Endothelial cell of umbilical vein (primary cell): ENCODE data around the gene ACIN1. TPM values are rescaled to one million over a fixed set of nuclear protein-coding genes. Genes with fewer than 3 reads are reported as not detected.

ENCODE experiments used
- BruUV-seq: library from RNA; stranded (reverse); fragments of 400-500 nt; replicated peaks from 2 replicates; lab custom pipeline; 2021; lab: Mats Ljungman, UMichigan
- CTCF ChIA-PET: fragments of 300-600, 350-600 bp; sonication (Branson Sonifier 250); formaldehyde crosslinking; loops from one replicate; lab custom pipeline; 2021; ENCODE audit warnings: antibody characterized with exemption, inconsistent platforms; lab: Charles Lee
- POLR2A ChIA-PET: fragments of 300-600, 350-600 bp; sonication (Branson Sonifier 250); formaldehyde crosslinking; loops from one replicate; lab custom pipeline; 2021; ENCODE audit warnings: antibody characterized with exemption, inconsistent platforms; lab: Charles Lee
- DNase-seq: peaks from one replicate; pipeline ENCODE4 v3.0.0-alpha.2; 2011; ENCODE audit warnings: low read depth, low spot score
- FAIRE-seq: peaks from 2 replicates; lab custom pipeline; 2011; peaks lifted over from hg19 to GRCh38; lab: Jason Lieb, UNC
- H2AFZ ChIP-seq: 2 replicates; pipeline ENCODE4 v1.6.0; 2012; ENCODE audit warnings: low read depth, low read length, control low read depth, inconsistent platforms
- H3K27ac ChIP-seq: 2 replicates; pipeline ENCODE4 v1.5.1; 2011; ENCODE audit warnings: low read depth, mild to moderate bottlenecking, control low read depth, low read length, moderate library complexity; ENCODE audit not compliant: insufficient read depth
- H3K27me3 ChIP-seq, 2 experiments: 2 replicates each; pipeline versions ENCODE4 v1.6.0 to v1.6.1; 2011; ENCODE audit warnings: low read length in 2 of 2, mixed read lengths in 1 of 2; ENCODE audit not compliant: control insufficient read depth in 2 of 2, insufficient read depth in 2 of 2
- H3K36me3 ChIP-seq, 2 experiments: 2 replicates in 1 of 2; 3 replicates in 1 of 2; pipeline ENCODE4 v1.5.1; 2011; ENCODE audit warnings: low read length in 2 of 2, mild to moderate bottlenecking in 1 of 2, moderate library complexity in 1 of 2; ENCODE audit not compliant: control insufficient read depth in 2 of 2, insufficient read depth in 2 of 2; ENCODE audit errors: extremely low read depth in 1 of 2
- H3K4me1 ChIP-seq: 3 replicates; pipeline ENCODE4 v1.5.1; 2011; ENCODE audit warnings: mild to moderate bottlenecking, low read length; ENCODE audit not compliant: control insufficient read depth, insufficient read depth; ENCODE audit errors: extremely low read depth
- H3K4me2 ChIP-seq: 2 replicates; pipeline ENCODE4 v1.6.1; 2011; ENCODE audit warnings: low read length, control low read depth, mixed read lengths; ENCODE audit not compliant: insufficient read depth
- H3K4me3 ChIP-seq, 3 experiments: fragments of 200-600 bp in 1 of 3; sonication (generic), shearing (Covaris generic) in 1 of 3; replicated peaks in 1 of 3; 2 replicates each; pipeline ENCODE4 v1.5.1; 2011 to 2016; ENCODE audit warnings: control low read depth in 3 of 3, low read length in 3 of 3, mild to moderate bottlenecking in 2 of 3, inconsistent platforms in 1 of 3, low read depth in 1 of 3, moderate library complexity in 1 of 3; ENCODE audit not compliant: insufficient read depth in 1 of 3
- H3K79me2 ChIP-seq: 2 replicates; pipeline ENCODE4 v1.6.0; 2012; ENCODE audit warnings: low read length, inconsistent platforms; ENCODE audit not compliant: control insufficient read depth, insufficient read depth
- H3K9ac ChIP-seq: replicated peaks from 2 replicates; pipeline ENCODE3; 2011; ENCODE audit warnings: low read length, control low read depth; ENCODE audit not compliant: insufficient read depth; ENCODE audit errors: extremely low read depth
- H3K9me1 ChIP-seq: replicated peaks from 3 replicates; pipeline ENCODE4 v1.6.0; 2011; ENCODE audit warnings: mild to moderate bottlenecking, low read length; ENCODE audit not compliant: control insufficient read depth, insufficient read depth; ENCODE audit errors: extremely low read depth
- H3K9me3 ChIP-seq: replicated peaks from 2 replicates; pipeline ENCODE4 v1.5.1; 2012; ENCODE audit warnings: low read length, inconsistent platforms; ENCODE audit not compliant: control insufficient read depth, insufficient read depth
- H4K20me1 ChIP-seq: replicated peaks from 2 replicates; pipeline ENCODE3; 2011; ENCODE audit warnings: mild to moderate bottlenecking, low read length; ENCODE audit not compliant: control insufficient read depth, insufficient read depth; ENCODE audit errors: extremely low read depth
- EZH2 ChIP-seq: IDR thresholded peaks from 2 replicates; pipeline ENCODE4 v1.6.1; 2012; ENCODE audit warnings: borderline replicate concordance, low read depth, mild to moderate bottlenecking, moderate library complexity, low read length, inconsistent platforms; ENCODE audit not compliant: severe bottlenecking
- FOS ChIP-seq: IDR thresholded peaks from 2 replicates; pipeline ENCODE4 v1.6.1; 2011; ENCODE audit warnings: mild to moderate bottlenecking, low read length, moderate library complexity, borderline replicate concordance; ENCODE audit not compliant: insufficient read depth
- GATA2 ChIP-seq: IDR thresholded peaks from 2 replicates; pipeline ENCODE4 v1.7.0; 2011; ENCODE audit warnings: low read depth, mild to moderate bottlenecking, moderate library complexity, mixed read lengths, low read length; ENCODE audit not compliant: insufficient read length, insufficient read depth
- JUN ChIP-seq: IDR thresholded peaks from 2 replicates; pipeline ENCODE4 v1.6.1; 2011; ENCODE audit warnings: borderline replicate concordance, low read depth; ENCODE audit not compliant: insufficient read length, insufficient read depth
- MYC ChIP-seq: IDR thresholded peaks from one replicate; pipeline ENCODE4 v1.6.1; 2011; ENCODE audit warnings: mild to moderate bottlenecking, low read depth, low read length
- POLR2A ChIP-seq: IDR thresholded peaks from 2 replicates; pipeline ENCODE4 v1.6.1; 2012; ENCODE audit warnings: low read depth, mild to moderate bottlenecking, control low read depth, low read length
- POLR2AphosphoS5 ChIP-seq: IDR thresholded peaks from 2 replicates; pipeline ENCODE4 v1.6.1; 2012; ENCODE audit warnings: low read depth, mild to moderate bottlenecking, control low read depth, low read length, moderate library complexity; ENCODE audit not compliant: insufficient read depth
- dilution Hi-C: fragments of 300-500 bp; cut with MboI; formaldehyde crosslinking; loops from one replicate; pipeline ENCODE4 v1.15.0; 2019; ENCODE audit warnings: low sequenced_read_pairs; ENCODE audit not compliant: extremely low pct_ligation_motif_present
- intact Hi-C: fragments of 100-400 bp; cut with micrococcal nuclease; formaldehyde crosslinking; loops from one replicate; pipeline ENCODE4 v1.10.0; 2022
- polyA plus RNA-seq, 4 experiments: library from polyadenylated mRNA; depleted of rRNA in 3 of 4; stranded (reverse) in 3 of 4; unstranded in 1 of 4; fragments of >200 nt; gene quantifications; 2 replicates each; pipeline versions ENCODE4 v1.2.1 to v1.2.3, GENCODE V29; 2011 to 2012; ENCODE audit warnings: missing spikeins in 1 of 4
- total RNA-seq: library from RNA; stranded (reverse); gene quantifications from 2 replicates; pipeline ENCODE4 v1.2.3, GENCODE V29; 2021
- TF ChIP-seq, protein P1 (sequence below), 2 donors: IDR thresholded peaks; 1 replicate in 1 of 2; 2 replicates in 1 of 2; pipeline ENCODE4 v1.5.1; 2011; ENCODE audit warnings: low read length in 2 of 2, mild to moderate bottlenecking in 2 of 2, moderate library complexity in 2 of 2, control low read depth in 1 of 2, inconsistent platforms in 1 of 2, low read depth in 1 of 2; ENCODE audit not compliant: insufficient read depth in 1 of 2; ENCODE audit errors: extremely low read depth in 1 of 2
- TF ChIP-seq, protein P2 (sequence below): IDR thresholded peaks from 2 replicates; pipeline ENCODE4 v1.6.1; 2011; ENCODE audit not compliant: insufficient read depth, insufficient read length

Gene ACIN1
- total and polyA plus RNA-seq, 2 donors (not counting 3 experiments of a cell fraction or from before 2014, with no cell fraction given), result 146 to 240 TPM

DNA sequence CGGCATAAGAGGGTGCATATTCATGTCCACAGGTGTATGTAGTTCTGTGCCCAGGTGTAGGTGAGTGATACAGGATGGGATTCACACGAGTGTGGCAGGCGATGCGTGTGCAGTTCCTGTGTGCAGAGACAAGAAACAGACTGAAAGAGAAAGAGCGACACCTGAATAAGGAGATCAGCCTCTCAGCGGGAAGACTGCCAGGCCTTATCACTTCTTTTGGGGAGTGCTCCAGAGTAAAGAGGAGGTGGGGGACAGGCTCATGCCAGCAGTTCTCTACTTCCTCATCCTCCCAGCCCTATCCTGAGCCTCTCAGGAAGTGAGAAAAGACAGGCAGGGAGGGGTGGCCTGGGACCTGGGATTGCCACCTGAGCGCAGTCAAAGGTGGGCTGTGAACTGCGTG, 50.1 kb downstream of the ACIN1 start:
- CTCF ChIA-PET, result interaction anchor here (1.0 to 3.0 kb wide), 3 partner anchors 13 to 58 kb away, joined by 4 to 25 read pairs (median 4); partner anchors contain the start of gene CDH24
- FAIRE-seq, result no peak

More for the DNA sequence above, 50.1 kb downstream of the ACIN1 start:
- no peaks in the 10 kb centered on the region for H3K9me1 ChIP-seq
- peaks cover 41% of the 10 kb centered on the region for H3K4me1 ChIP-seq
- no TSS peak for BruUV-seq
- H2AFZ ChIP-seq, result no peak overlapping the region
- intact Hi-C loops (no loop called here), dilution Hi-C loops (no loop called here)
- no peaks in the 10 kb centered on the region for H3K79me2 ChIP-seq
- no peaks in the 10 kb centered on the region for H3K9me3 ChIP-seq
- no peak for DNase-seq
- no peak overlapping the region for H3K4me3 ChIP-seq
- TF ChIP-seq EZH2 (no peak), MYC (no peak), JUN (no peak), POLR2A (no peak), FOS (no peak), POLR2AphosphoS5 (no peak), GATA2 (no peak)
- TF ChIP-seq, protein P1, sequence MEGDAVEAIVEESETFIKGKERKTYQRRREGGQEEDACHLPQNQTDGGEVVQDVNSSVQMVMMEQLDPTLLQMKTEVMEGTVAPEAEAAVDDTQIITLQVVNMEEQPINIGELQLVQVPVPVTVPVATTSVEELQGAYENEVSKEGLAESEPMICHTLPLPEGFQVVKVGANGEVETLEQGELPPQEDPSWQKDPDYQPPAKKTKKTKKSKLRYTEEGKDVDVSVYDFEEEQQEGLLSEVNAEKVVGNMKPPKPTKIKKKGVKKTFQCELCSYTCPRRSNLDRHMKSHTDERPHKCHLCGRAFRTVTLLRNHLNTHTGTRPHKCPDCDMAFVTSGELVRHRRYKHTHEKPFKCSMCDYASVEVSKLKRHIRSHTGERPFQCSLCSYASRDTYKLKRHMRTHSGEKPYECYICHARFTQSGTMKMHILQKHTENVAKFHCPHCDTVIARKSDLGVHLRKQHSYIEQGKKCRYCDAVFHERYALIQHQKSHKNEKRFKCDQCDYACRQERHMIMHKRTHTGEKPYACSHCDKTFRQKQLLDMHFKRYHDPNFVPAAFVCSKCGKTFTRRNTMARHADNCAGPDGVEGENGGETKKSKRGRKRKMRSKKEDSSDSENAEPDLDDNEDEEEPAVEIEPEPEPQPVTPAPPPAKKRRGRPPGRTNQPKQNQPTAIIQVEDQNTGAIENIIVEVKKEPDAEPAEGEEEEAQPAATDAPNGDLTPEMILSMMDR (IDR thresholded peaks at IDR 0.05; ENCODE audit: extremely low read depth in 1 of 2, insufficient read depth in 1 of 2, low read depth in 1 of 2, low read length in 2 of 2), result no peak
- TF ChIP-seq, protein P2, sequence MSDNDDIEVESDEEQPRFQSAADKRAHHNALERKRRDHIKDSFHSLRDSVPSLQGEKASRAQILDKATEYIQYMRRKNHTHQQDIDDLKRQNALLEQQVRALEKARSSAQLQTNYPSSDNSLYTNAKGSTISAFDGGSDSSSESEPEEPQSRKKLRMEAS, result no peak
- no peaks in the 10 kb centered on the region for H3K27me3 ChIP-seq
- peak overlapping the region; percentile 50 for H3K27ac ChIP-seq
- H3K4me2 ChIP-seq, result no peak overlapping the region
- H3K36me3 ChIP-seq, result peaks cover 0 to 4% of the 10 kb centered on the region in 2 experiments
- no peaks in the 10 kb centered on the region for H4K20me1 ChIP-seq
- POLR2A ChIA-PET, result no interaction called here
- H3K9ac ChIP-seq, result no peak overlapping the region
